ENCODE data around the gene PCDHGB2.
"Not testable (repeated sequence)": the region's sequence is repeated elsewhere in the genome, so short reads cannot be mapped to it uniquely, and the experiment has no call there.

DNA sequence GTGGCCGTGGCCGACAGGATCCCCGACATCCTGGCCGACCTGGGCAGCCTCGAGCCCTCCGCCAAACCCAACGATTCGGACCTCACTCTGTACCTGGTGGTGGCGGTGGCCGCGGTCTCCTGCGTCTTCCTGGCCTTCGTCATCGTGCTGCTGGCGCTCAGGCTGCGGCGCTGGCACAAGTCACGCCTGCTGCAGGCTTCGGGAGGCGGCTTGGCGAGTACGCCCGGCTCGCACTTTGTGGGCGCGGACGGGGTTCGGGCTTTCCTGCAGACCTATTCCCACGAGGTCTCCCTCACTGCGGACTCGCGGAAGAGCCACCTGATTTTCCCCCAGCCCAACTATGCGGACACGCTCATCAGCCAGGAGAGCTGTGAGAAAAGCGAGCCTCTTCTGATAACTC is 13.8 kb upstream of the PCDHGB2 start:
- TF ChIP-seq, protein P1, sequence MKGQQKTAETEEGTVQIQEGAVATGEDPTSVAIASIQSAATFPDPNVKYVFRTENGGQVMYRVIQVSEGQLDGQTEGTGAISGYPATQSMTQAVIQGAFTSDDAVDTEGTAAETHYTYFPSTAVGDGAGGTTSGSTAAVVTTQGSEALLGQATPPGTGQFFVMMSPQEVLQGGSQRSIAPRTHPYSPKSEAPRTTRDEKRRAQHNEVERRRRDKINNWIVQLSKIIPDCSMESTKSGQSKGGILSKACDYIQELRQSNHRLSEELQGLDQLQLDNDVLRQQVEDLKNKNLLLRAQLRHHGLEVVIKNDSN (CRISPR knock-in tag; IDR thresholded peaks at IDR 0.05): not testable (repeated sequence)
- TF ChIP-seq, protein P2, sequence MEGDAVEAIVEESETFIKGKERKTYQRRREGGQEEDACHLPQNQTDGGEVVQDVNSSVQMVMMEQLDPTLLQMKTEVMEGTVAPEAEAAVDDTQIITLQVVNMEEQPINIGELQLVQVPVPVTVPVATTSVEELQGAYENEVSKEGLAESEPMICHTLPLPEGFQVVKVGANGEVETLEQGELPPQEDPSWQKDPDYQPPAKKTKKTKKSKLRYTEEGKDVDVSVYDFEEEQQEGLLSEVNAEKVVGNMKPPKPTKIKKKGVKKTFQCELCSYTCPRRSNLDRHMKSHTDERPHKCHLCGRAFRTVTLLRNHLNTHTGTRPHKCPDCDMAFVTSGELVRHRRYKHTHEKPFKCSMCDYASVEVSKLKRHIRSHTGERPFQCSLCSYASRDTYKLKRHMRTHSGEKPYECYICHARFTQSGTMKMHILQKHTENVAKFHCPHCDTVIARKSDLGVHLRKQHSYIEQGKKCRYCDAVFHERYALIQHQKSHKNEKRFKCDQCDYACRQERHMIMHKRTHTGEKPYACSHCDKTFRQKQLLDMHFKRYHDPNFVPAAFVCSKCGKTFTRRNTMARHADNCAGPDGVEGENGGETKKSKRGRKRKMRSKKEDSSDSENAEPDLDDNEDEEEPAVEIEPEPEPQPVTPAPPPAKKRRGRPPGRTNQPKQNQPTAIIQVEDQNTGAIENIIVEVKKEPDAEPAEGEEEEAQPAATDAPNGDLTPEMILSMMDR (IDR thresholded peaks at IDR 0.05): not testable (repeated sequence)
- TF ChIP-seq, protein P3, sequence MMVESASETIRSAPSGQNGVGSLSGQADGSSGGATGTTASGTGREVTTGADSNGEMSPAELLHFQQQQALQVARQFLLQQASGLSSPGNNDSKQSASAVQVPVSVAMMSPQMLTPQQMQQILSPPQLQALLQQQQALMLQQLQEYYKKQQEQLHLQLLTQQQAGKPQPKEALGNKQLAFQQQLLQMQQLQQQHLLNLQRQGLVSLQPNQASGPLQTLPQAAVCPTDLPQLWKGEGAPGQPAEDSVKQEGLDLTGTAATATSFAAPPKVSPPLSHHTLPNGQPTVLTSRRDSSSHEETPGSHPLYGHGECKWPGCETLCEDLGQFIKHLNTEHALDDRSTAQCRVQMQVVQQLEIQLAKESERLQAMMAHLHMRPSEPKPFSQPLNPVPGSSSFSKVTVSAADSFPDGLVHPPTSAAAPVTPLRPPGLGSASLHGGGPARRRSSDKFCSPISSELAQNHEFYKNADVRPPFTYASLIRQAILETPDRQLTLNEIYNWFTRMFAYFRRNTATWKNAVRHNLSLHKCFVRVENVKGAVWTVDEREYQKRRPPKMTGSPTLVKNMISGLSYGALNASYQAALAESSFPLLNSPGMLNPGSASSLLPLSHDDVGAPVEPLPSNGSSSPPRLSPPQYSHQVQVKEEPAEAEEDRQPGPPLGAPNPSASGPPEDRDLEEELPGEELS (CRISPR knock-in tag; IDR thresholded peaks at IDR 0.05): not testable (repeated sequence)
- TF ChIP-seq HMGA2 (CRISPR knock-in tag; IDR thresholded peaks at IDR 0.05): not testable (repeated sequence)

All from WTC11 (cell line).